ENCODE data around the gene ZNF346. TPM values are rescaled to one million over a fixed set of nuclear protein-coding genes. Genes with fewer than 3 reads are reported as not detected.

ZNF346 gene
- total RNA-seq, 1 donor from 2014 or later, result 48.6 TPM

DNA sequence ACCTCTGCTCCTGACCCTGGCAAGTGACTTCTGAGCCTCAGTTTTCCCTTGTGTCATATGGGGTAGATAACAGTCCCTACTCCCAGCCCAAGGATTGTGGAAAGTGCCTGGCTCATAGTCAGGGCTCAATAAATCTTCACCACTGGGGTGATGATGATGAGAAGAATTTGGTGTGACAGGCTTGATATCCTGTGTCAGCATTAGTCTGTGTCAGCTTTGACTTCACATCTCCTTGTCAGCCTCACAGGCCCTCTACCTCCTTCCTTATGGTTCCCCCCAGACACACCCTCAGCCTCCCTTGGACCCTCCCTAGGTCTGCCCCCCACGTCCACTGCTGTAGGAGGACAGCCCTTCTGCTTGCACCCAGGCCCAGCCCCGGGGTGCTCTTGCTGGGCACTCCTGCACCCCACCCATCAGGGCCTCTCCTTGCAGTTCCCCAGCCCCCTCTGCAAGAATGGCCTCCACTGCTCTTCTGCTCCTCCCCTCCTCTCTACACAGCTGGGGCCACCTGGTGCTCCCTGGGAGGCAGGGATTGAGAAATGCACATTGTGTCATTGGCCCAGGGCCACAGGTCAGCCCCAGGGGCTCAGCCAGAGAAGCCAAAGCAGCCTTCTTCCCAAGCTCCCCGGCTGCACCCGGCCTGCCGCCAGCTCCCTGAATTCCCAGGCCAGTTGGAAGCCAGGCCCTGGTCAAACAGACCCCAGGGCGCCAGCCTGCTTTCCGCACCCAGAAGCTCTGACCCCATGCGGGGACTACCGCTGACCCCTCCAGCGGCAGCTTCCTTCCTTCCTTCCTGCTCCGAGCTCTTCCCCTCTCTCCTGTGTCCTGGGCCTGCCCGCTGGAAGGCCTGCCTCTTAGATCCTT lies 72.0 kb downstream of the ZNF346 start:
- Mint-ChIP-seq H3K27ac (no peak overlapping the region), H3K36me3 (no peaks in the 10 kb centered on the region), H3K9me3 (no peaks in the 10 kb centered on the region), H3K4me1 (peaks cover 3% of the 10 kb centered on the region), H3K27me3 (ENCODE audit: low read depth) (no peaks in the 10 kb centered on the region), H3K4me3 (no peak overlapping the region)
- no peak for TF ChIP-seq CTCF (IDR thresholded peaks at IDR 0.05; ENCODE audit: unreplicated experiment)
- no peak for DNase-seq (ENCODE audit: low spot score in 2 of 2, unreplicated experiment in 2 of 2)

- H3K4me3 Mint-ChIP-seq, result no peak overlapping the region
- H3K27me3 Mint-ChIP-seq (ENCODE audit: low read depth), result peaks cover 4% of the 10 kb centered on the region
- no peaks in the 10 kb centered on the region for H3K36me3 Mint-ChIP-seq
- peaks cover 3% of the 10 kb centered on the region for H3K4me1 Mint-ChIP-seq
- no peaks in the 10 kb centered on the region for H3K9me3 Mint-ChIP-seq
- no peak for DNase-seq (ENCODE audit: low spot score in 2 of 2, unreplicated experiment in 2 of 2)
- TF ChIP-seq CTCF (IDR thresholded peaks at IDR 0.05; ENCODE audit: unreplicated experiment), result no peak
- no peak overlapping the region for H3K27ac Mint-ChIP-seq
Observed at GRCh38 chr5:177095088-177095669, 72.7 kb downstream of the ZNF346 start.

DNA sequence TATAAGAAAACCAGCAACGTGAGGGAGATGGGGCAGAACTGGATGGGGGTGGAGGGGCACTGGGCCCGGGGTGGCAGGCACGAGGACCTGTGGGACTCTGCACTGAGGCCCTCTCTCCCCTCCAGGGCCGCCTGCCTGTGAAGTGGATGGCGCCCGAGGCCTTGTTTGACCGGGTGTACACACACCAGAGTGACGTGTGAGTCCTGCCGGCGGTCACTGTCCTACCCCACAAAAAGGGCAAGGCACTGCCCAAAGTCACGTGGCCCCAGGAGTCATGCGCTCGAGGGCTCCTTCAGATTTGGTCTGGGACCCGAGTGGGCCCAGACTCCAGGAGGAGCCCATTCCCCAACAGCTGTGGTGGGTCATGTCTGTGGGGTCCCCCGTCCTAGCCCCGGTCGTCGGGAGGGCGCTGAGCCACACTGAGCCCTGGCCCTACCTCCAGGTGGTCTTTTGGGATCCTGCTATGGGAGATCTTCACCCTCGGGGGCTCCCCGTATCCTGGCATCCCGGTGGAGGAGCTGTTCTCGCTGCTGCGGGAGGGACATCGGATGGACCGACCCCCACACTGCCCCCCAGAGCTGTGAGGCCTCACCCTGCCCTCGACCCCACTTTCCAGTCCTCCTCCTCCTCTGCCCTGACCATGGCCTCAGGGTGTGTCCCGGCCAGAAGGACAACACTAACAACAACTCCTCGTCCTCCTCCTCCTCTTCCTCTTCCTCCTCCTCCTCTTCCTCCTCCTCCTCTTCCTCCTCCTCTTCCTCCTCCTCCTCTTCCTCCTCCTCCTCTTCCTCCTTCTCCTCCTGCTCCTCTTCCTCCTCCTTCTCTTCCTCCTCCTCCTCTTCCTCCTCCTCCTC lies 73.9 kb downstream of the ZNF346 start:
- Mint-ChIP-seq H3K27ac (no peak overlapping the region), H3K4me3 (no peak overlapping the region), H3K36me3 (no peaks in the 10 kb centered on the region), H3K4me1 (peaks cover 3% of the 10 kb centered on the region), H3K9me3 (no peaks in the 10 kb centered on the region), H3K27me3 (ENCODE audit: low read depth) (peaks cover 7% of the 10 kb centered on the region)
- DNase-seq (ENCODE audit: low spot score in 2 of 2, unreplicated experiment in 2 of 2), result no peak
- no peak for TF ChIP-seq CTCF (IDR thresholded peaks at IDR 0.05; ENCODE audit: unreplicated experiment)

DNA sequence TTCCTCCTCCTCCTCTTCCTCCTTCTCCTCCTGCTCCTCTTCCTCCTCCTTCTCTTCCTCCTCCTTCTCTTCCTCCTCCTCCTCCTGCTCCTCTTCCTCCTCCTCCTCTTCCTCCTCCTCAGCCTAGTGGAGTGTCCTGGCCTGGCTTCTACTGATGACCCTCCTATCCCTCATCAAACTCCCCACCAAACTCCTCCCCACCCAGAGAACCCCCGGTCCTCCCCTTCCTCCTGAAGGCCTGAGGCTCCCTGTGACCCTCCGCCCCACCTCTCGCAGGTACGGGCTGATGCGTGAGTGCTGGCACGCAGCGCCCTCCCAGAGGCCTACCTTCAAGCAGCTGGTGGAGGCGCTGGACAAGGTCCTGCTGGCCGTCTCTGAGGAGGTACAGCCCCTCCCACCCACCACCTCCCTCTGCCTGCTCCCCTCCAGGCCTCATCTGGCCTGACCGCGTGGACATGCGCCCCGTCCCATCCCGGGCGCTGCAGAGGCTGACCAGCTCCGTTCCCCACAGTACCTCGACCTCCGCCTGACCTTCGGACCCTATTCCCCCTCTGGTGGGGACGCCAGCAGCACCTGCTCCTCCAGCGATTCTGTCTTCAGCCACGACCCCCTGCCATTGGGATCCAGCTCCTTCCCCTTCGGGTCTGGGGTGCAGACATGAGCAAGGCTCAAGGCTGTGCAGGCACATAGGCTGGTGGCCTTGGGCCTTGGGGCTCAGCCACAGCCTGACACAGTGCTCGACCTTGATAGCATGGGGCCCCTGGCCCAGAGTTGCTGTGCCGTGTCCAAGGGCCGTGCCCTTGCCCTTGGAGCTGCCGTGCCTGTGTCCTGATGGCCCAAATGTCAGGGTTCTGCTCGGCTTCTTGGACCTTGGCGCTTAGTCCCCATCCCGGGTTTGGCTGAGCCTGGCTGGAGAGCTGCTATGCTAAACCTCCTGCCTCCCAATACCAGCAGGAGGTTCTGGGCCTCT lies 74.8 kb downstream of the ZNF346 start:
- Mint-ChIP-seq H3K4me3 (no peak overlapping the region), H3K27me3 (ENCODE audit: low read depth) (peaks cover 7% of the 10 kb centered on the region), H3K4me1 (peaks cover 3% of the 10 kb centered on the region), H3K27ac (no peak overlapping the region), H3K9me3 (no peaks in the 10 kb centered on the region), H3K36me3 (no peaks in the 10 kb centered on the region)
- no peak for DNase-seq (ENCODE audit: low spot score in 2 of 2, unreplicated experiment in 2 of 2)
- TF ChIP-seq CTCF (IDR thresholded peaks at IDR 0.05; ENCODE audit: unreplicated experiment), result no peak

DNA sequence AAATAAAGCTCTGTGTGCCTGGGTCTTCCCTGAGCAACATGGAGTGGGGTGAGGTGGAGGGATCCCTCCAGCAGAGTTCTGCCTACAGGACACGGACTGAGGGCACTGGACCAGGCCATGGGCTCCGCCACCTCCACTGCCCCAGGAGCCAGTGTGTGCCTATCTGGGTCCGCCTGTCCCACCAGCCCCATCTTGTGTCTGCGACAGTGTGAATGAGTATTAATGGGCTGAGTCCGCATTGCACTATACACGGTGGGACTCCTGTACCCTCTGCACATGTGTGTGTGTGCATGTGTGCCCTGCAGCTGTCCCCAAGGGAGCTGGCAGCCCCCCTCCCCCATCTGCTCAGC lies 75.6 kb downstream of the ZNF346 start:
- no peaks in the 10 kb centered on the region for H3K36me3 Mint-ChIP-seq
- H3K4me3 Mint-ChIP-seq, result no peak overlapping the region
- no peak overlapping the region for H3K27ac Mint-ChIP-seq
- DNase-seq (ENCODE audit: low spot score in 2 of 2, unreplicated experiment in 2 of 2), result no peak
- no peak for TF ChIP-seq CTCF (IDR thresholded peaks at IDR 0.05; ENCODE audit: unreplicated experiment)
- peaks cover 3% of the 10 kb centered on the region for H3K4me1 Mint-ChIP-seq
- peaks cover 7% of the 10 kb centered on the region for H3K27me3 Mint-ChIP-seq (ENCODE audit: low read depth)
- H3K9me3 Mint-ChIP-seq, result no peaks in the 10 kb centered on the region
